ENCODE measurements around the gene LAMP1.
A peak's percentile ranks its signal among the peaks of the same experiment; 100 is the strongest.

The LAMP1 gene

GRCh38 chr13:113324398-113324797 is 27.4 kb downstream of the LAMP1 start:
- peaks cover 37% of the 10 kb centered on the region for H3K36me3 ChIP-seq (ENCODE audit: low read depth)
- ATAC-seq (ENCODE audit: low read depth) = no peak

DNA sequence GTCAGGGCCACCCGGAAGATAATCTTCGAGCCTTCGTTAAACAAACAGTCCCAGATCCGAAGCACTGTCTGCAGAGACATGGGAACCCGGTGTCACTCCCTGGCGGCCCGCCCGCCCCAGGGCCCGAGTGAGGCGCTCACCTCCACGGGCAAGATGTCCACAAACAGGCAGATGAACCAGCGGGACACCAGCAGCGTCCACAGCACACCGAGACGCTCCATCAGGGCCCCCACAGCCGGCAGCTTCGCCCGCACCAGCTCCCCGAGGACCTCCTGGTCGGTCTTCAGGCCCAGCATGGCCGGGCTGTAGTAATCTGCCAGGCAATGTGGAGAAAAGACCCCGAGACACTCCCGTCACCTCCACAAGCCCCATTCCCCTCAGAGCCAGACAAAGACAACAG is 28.7 kb downstream of the LAMP1 start:
- H3K36me3 ChIP-seq (ENCODE audit: low read depth) = peaks cover 23% of the 10 kb centered on the region

More at GRCh38 chr13:113324398-113324797, 27.4 kb downstream of the LAMP1 start:
- TF ChIP-seq CTCF (IDR thresholded peaks at IDR 0.05; ENCODE audit: poor library complexity, severe bottlenecking) = no peak
- Histone ChIP-seq H3K27me3 (ENCODE audit: insufficient read depth, poor library complexity, severe bottlenecking) (no peaks in the 10 kb centered on the region), H3K4me3 (ENCODE audit: severe bottlenecking) (no peak overlapping the region), H3K27ac (ENCODE audit: poor library complexity, severe bottlenecking) (no peak overlapping the region), H3K9me3 (ENCODE audit: severe bottlenecking) (no peaks in the 10 kb centered on the region), H3K4me1 (ENCODE audit: insufficient read depth, poor library complexity, severe bottlenecking) (no peaks in the 10 kb centered on the region)
- DNase-seq (ENCODE audit: low spot score) = no peak

GRCh38 chr13:113327391-113327765 is 30.3 kb downstream of the LAMP1 start:
- no peak for DNase-seq (ENCODE audit: low spot score)
- Histone ChIP-seq H3K36me3 (ENCODE audit: low read depth) (peaks cover 8% of the 10 kb centered on the region), H3K4me3 (ENCODE audit: severe bottlenecking) (no peak overlapping the region), H3K4me1 (ENCODE audit: insufficient read depth, poor library complexity, severe bottlenecking) (peaks cover 8% of the 10 kb centered on the region), H3K27me3 (ENCODE audit: insufficient read depth, poor library complexity, severe bottlenecking) (no peaks in the 10 kb centered on the region), H3K9me3 (ENCODE audit: severe bottlenecking) (no peaks in the 10 kb centered on the region), H3K27ac (ENCODE audit: poor library complexity, severe bottlenecking) (no peak overlapping the region)
- no peak for TF ChIP-seq CTCF (IDR thresholded peaks at IDR 0.05; ENCODE audit: poor library complexity, severe bottlenecking)
- ATAC-seq (ENCODE audit: low read depth) = no peak

More for the DNA sequence above, 28.7 kb downstream of the LAMP1 start:
- Histone ChIP-seq H3K27me3 (ENCODE audit: insufficient read depth, poor library complexity, severe bottlenecking) (no peaks in the 10 kb centered on the region), H3K4me1 (ENCODE audit: insufficient read depth, poor library complexity, severe bottlenecking) (no peaks in the 10 kb centered on the region), H3K4me3 (ENCODE audit: severe bottlenecking) (no peak overlapping the region), H3K9me3 (ENCODE audit: severe bottlenecking) (no peaks in the 10 kb centered on the region), H3K27ac (ENCODE audit: poor library complexity, severe bottlenecking) (no peak overlapping the region)
- DNase-seq (ENCODE audit: low spot score) (no peak), ATAC-seq (ENCODE audit: low read depth) (no peak)
- no peak for TF ChIP-seq CTCF (IDR thresholded peaks at IDR 0.05; ENCODE audit: poor library complexity, severe bottlenecking)

GRCh38 chr13:113327766-113328471 is 30.9 kb downstream of the LAMP1 start:
- no peak for TF ChIP-seq CTCF (IDR thresholded peaks at IDR 0.05; ENCODE audit: poor library complexity, severe bottlenecking)
- DNase-seq (ENCODE audit: low spot score) = no peak
- no peak overlapping the region for H3K4me3 ChIP-seq (ENCODE audit: severe bottlenecking)
- no peak overlapping the region for H3K27ac ChIP-seq (ENCODE audit: poor library complexity, severe bottlenecking)
- peaks cover 8% of the 10 kb centered on the region for H3K36me3 ChIP-seq (ENCODE audit: low read depth)
- no peaks in the 10 kb centered on the region for H3K9me3 ChIP-seq (ENCODE audit: severe bottlenecking)
- ATAC-seq (ENCODE audit: low read depth) = peak; percentile 13; the same call in 1 of the 3 replicates
- H3K4me1 ChIP-seq (ENCODE audit: insufficient read depth, poor library complexity, severe bottlenecking) = peaks cover 8% of the 10 kb centered on the region
- H3K27me3 ChIP-seq (ENCODE audit: insufficient read depth, poor library complexity, severe bottlenecking) = no peaks in the 10 kb centered on the region

DNA sequence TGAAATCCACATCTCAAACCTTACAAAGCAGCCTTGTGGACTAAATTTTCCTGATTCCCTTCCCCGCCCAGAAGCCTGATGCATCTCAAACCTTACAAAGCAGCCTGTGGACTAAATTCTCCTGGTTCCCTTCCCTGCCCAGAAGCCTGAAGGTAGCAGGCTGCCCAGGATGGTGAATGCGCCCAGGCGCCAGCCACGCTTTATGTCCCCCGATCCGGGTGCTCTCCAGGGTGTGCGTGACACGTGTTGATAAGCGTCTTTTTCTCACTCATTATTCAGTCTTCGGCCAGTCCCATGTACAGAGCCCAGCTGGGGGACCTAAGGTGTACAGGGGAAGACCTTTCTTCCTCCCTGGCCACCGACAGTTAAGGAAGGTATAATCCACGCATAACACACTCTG is 31.8 kb downstream of the LAMP1 start:
- H3K9me3 ChIP-seq (ENCODE audit: severe bottlenecking) = no peaks in the 10 kb centered on the region
- H3K27me3 ChIP-seq (ENCODE audit: insufficient read depth, poor library complexity, severe bottlenecking) = no peaks in the 10 kb centered on the region
- H3K36me3 ChIP-seq (ENCODE audit: low read depth) = peaks cover under 1% of the 10 kb centered on the region; the same call in 1 of the 2 replicates
- ATAC-seq (ENCODE audit: low read depth) (no peak), DNase-seq (ENCODE audit: low spot score) (no peak)
- H3K4me1 ChIP-seq (ENCODE audit: insufficient read depth, poor library complexity, severe bottlenecking) = peaks cover 8% of the 10 kb centered on the region
- H3K4me3 ChIP-seq (ENCODE audit: severe bottlenecking) = no peak overlapping the region
- no peak for TF ChIP-seq CTCF (IDR thresholded peaks at IDR 0.05; ENCODE audit: poor library complexity, severe bottlenecking)
- no peak overlapping the region for H3K27ac ChIP-seq (ENCODE audit: poor library complexity, severe bottlenecking)
